HG02571 (cell line): ENCODE data around the gene CMAS.
"Not testable (repeated sequence)": the region's sequence is repeated elsewhere in the genome, so short reads cannot be mapped to it uniquely, and the experiment has no call there.

Experiments used
- ATAC-seq: cut with Tn5 transposase; IDR thresholded peaks from one replicate; pipeline ENCODE4 v1.9.1; 2021; ENCODE audit warnings: mild to moderate bottlenecking, moderate library complexity; ENCODE audit not compliant: unreplicated experiment

The CMAS gene

DNA sequence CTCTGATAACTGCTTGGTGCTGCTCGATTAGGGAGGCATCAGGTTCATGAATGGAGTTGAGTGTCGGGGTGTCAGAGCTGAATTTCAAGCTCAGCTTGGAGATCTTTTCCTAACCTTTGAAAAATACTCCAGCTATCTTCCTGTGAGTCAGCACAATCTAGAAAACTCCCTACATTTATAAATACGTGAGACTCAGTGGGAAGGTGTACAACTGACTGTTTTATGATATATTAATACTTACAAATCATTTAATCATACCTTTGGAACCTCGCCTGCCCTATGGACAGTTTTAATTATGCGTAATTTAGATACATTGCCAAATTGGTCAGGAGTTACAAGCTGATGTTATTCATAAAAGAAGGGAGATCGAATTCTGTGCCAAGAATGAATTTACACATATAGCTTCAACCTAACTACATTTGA lies 961 bp downstream of the CMAS start:
- ATAC-seq = no peak

GRCh38 chr12:22047494-22047893 lies 1.5 kb downstream of the CMAS start:
- no peak for ATAC-seq

GRCh38 chr12:22048351-22049041 lies 2.5 kb downstream of the CMAS start:
- ATAC-seq = no peak

GRCh38 chr12:22050078-22050477 lies 4.1 kb downstream of the CMAS start:
- ATAC-seq = no peak

DNA sequence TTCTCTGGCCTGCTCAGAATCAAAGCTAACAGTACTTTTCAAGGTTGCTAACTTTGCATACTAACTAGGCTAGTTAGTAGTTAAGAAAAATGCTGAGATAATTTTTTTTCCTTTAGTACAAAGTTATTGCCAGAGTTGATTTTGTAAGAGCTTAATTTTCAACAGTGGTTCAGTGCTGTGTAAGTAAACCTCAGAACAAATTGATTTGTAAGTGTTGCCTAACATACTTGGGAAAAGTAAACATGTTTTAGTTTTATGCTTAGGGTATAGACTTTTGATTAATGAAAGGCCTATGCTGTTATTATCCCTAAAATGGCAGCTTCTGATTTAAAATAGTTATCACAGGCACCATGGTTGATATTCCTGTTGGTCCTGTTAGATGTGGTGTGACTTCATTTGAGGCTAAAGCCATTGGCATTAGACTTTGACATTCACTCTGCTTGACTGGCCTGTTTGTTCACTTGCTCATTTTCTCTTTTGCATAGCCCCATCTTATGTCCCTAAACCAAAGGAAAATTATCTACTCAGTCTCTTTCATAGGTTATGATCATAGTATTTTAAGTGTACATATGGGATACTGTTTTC lies 5.2 kb downstream of the CMAS start:
- ATAC-seq = no peak

- not testable (repeated sequence) for ATAC-seq
These were observed 7.0 kb downstream of the CMAS start for GRCh38 chr12:22052994-22053393.

- no peak for ATAC-seq
These were observed 8.1 kb downstream of the CMAS start for GRCh38 chr12:22054155-22054554.

- no peak for ATAC-seq
These were observed 10.6 kb downstream of the CMAS start for GRCh38 chr12:22056607-22057006.

GRCh38 chr12:22059976-22060647 lies 14.1 kb downstream of the CMAS start:
- no peak for ATAC-seq

GRCh38 chr12:22064968-22065367 lies 18.9 kb downstream of the CMAS start:
- ATAC-seq = no peak

DNA sequence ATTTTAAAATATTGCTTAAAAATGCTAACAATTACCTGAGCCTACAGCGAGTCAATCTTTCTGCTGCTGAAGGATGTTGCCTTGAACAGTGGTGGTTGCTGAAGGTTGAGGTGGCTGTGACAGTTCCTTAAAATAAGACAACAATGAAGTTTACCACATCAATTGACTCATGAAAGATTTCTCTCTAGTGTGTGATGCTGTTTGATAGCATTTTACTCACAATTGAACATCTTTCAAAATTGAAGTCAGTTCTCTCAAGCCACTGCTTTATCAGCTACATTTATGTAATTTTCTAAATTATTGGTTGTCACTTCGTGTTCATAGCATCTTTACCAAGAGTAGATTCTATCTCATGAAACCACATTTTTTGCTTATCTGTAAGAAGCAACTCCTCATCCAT lies 20.3 kb downstream of the CMAS start:
- no peak for ATAC-seq

DNA sequence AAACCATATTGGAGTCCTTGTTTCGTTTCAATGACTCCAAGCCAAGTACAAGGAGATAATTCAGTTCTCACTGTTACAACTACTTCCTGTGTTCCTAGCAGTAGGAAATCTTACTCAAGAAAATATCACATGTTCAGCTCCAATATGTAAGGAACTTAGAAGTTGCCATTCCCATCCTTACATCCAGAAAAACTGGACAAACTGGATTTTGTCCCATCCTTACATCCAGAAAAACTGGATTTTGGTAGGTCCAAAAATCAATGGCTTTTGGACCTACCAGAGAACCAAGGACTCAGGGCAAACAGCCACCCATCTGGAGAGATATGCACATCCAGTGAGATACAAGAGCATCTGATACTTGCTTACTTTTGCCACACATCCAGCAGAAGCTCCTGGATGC lies 23.8 kb downstream of the CMAS start:
- no peak for ATAC-seq

DNA sequence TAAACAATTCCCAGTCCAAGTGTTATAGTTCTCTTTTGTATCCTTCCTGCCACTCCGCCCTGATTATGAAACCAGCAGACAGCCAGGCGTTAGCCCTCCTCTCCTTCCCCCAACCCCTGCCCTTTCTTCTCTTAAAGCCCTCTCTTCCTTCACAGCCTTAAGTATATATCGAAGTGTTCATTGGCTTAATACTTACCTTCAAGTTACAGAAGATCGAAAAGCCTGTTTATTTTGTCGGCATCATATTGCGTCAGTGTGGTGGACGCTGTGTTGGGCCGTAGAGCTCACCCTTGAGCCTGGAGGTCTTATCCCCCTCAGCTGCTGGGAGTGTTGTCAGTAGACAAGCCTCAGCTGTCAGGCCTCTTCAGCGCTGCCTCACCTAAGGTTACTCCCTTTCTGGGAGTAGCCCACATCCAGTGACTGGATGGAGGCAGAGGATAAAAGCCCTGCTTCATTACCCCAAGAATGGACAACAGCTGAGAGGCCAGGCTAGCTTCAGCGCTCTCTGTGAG lies 36.2 kb downstream of the CMAS start:
- ATAC-seq = no peak

DNA sequence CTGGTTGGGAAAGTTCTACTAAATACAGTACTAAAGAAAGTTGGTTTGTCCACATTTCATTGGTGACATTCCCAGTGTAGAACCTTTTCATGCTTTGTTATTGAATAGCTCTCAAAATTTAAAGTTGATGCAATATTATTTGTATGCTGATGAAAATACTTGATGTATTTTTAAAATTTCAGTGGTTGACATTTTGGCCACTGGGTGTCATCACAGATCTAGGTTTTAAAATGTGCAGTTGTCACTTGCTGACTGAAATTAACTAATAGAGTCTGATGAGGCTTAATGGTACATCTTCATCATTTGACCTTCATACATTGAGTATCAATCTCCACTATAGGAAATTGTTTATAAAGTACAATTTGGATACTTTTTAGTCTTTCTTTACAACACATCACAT lies 37.1 kb downstream of the CMAS start:
- ATAC-seq = no peak

DNA sequence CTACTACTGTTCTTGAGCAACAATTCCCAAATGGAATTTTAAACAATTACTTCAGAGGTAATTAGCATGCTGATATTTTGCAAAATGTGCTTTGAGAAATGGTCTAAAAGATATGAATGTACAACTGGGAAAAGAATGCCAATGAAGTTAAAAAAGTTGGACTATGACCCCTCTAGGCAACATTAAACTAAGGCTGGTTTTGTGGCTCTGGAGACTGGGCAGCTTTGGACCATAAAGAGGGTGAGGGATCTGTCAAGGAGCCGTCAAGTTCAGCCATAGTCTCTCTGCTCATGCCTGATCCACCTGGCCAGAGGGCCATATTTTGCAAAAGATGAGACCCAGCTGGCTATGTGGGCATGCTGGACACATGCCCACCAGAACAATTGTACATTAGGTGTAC lies 38.8 kb downstream of the CMAS start:
- no peak for ATAC-seq

DNA sequence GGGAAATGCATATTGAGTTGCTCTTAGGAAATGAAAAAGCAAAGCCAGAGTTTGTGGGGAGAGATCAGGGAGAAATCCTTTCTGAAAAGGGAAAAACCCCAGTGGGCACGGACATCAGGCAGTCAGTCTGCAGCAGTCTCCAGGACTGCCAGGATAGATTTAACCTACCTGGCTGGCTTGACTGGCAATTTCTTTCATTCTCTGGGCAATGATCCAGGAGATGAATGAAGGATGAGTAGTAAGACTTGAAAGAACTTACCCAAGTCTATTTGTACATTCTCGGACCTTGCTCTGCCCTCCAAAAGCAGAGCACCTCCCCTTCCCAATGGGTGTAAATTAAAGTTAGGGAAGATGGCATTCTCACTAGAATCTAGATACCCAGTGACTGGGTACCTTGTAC lies 42.9 kb downstream of the CMAS start:
- no peak for ATAC-seq

- ATAC-seq = no peak
These were observed 43.5 kb downstream of the CMAS start for GRCh38 chr12:22089486-22089885.

DNA sequence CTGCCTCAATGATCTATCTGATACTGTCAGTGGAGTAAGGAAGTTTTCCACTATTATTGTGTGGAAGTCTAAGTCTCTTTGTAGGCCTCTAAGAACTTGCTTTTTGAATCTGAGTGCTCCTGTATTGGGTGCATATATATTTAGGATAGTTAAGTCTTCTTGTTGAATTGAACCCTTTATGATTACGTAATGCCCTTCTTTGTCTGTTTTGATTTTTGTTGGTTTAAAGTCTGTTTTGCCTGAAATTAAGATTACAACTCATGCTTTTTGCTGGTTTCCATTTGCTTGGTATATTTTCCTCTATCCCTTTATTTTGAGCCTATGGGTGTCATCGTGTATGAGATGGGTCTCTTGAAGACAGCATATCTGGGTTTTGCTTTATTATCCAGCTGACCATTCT lies 53.0 kb downstream of the CMAS start:
- ATAC-seq = not testable (repeated sequence)

GRCh38 chr12:22100958-22101748 lies 55.1 kb downstream of the CMAS start:
- ATAC-seq = peak; percentile 58

GRCh38 chr12:22101749-22102243 lies 55.8 kb downstream of the CMAS start:
- ATAC-seq = no peak

DNA sequence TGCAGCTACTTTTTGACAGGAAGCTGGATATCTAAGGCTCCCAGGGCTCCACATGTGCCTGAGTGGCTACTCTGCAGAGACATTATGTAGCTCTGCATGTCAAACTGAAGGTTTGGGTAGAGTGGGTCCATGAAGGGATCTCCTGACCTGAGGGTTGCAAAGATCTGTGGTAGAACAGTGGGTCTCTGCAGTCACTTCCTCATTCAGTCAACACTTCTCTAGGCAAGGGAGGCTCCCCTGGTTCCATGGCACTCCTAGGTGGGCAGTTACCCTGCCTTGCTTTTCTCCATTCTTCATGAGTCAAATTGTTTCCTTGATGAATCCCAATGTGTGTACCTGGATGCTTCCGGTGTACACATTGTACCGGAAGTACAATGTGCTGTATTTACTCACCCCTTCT lies 57.4 kb downstream of the CMAS start:
- ATAC-seq = no peak
